Measurements from ENCODE around the gene PPT1. TPM values are rescaled to one million over a fixed set of nuclear protein-coding genes. Genes with fewer than 3 reads are reported as not detected.

Gene PPT1
- total RNA-seq, 3 donors from 2014 or later = 84.0 to 126 (median 108) TPM

GRCh38 chr1:40050863-40051262 lies 46.2 kb downstream of the PPT1 start:
- no peak for DNase-seq (ENCODE audit: low spot score in 2 of 2)
- Histone ChIP-seq H3K36me3 (no peaks in the 10 kb centered on the region), H3K4me3 (no peak overlapping the region), H3K27ac (no peak overlapping the region), H3K27me3 (no peaks in the 10 kb centered on the region), H3K4me1 (no peaks in the 10 kb centered on the region), H3K9me3 (no peaks in the 10 kb centered on the region)
- intact Hi-C loops (cut with DNase I; ENCODE audit: low total_unique reads) = no loop called here
- TF ChIP-seq POLR2A (IDR thresholded peaks at IDR 0.05) (no peak), POLR2AphosphoS5 (IDR thresholded peaks at IDR 0.05) (no peak)
- TF ChIP-seq, protein P1, sequence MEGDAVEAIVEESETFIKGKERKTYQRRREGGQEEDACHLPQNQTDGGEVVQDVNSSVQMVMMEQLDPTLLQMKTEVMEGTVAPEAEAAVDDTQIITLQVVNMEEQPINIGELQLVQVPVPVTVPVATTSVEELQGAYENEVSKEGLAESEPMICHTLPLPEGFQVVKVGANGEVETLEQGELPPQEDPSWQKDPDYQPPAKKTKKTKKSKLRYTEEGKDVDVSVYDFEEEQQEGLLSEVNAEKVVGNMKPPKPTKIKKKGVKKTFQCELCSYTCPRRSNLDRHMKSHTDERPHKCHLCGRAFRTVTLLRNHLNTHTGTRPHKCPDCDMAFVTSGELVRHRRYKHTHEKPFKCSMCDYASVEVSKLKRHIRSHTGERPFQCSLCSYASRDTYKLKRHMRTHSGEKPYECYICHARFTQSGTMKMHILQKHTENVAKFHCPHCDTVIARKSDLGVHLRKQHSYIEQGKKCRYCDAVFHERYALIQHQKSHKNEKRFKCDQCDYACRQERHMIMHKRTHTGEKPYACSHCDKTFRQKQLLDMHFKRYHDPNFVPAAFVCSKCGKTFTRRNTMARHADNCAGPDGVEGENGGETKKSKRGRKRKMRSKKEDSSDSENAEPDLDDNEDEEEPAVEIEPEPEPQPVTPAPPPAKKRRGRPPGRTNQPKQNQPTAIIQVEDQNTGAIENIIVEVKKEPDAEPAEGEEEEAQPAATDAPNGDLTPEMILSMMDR (IDR thresholded peaks at IDR 0.05) = no peak

DNA sequence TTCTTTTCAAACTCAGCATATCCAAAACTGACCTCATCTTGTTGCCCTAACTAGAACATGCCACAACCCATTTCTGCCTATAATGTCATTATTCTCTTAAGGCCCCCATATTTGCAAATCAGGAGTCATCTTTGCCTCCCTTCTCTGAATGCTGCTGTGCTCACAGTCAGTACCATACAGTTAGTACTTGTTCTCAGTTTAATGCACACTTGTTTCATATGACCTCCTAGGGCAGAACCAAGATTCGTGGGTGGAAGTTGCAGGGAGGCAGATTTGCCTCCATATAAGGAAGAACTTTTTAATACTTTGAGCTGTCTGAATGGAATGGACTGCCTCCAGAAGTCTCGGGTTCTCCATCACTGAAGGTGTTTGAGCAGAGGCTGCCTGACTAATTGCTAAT lies 47.3 kb downstream of the PPT1 start:
- H3K27me3 ChIP-seq = no peaks in the 10 kb centered on the region
- no peaks in the 10 kb centered on the region for H3K36me3 ChIP-seq
- H3K9me3 ChIP-seq = no peaks in the 10 kb centered on the region
- intact Hi-C loops (cut with DNase I; ENCODE audit: low total_unique reads) = no loop called here
- DNase-seq (ENCODE audit: low spot score in 2 of 2) = no peak
- TF ChIP-seq POLR2AphosphoS5 (IDR thresholded peaks at IDR 0.05) (no peak), POLR2A (IDR thresholded peaks at IDR 0.05) (no peak)
- TF ChIP-seq, protein P1 (IDR thresholded peaks at IDR 0.05) = no peak
- no peaks in the 10 kb centered on the region for H3K4me1 ChIP-seq
- H3K27ac ChIP-seq = peak overlapping the region; percentile 48 to 69
- H3K4me3 ChIP-seq = no peak overlapping the region

- DNase-seq (ENCODE audit: low spot score in 2 of 2) = no peak
- H3K9me3 ChIP-seq = no peaks in the 10 kb centered on the region
- intact Hi-C loops (cut with DNase I; ENCODE audit: low total_unique reads) = no loop called here
- H3K4me3 ChIP-seq = no peak overlapping the region
- peaks cover 0 to 1% of the 10 kb centered on the region in 2 donors for H3K4me1 ChIP-seq
- TF ChIP-seq, protein P1 (IDR thresholded peaks at IDR 0.05) = no peak
- no peak for TF ChIP-seq POLR2A (IDR thresholded peaks at IDR 0.05)
- no peak for TF ChIP-seq POLR2AphosphoS5 (IDR thresholded peaks at IDR 0.05)
- H3K36me3 ChIP-seq = no peaks in the 10 kb centered on the region
- H3K27me3 ChIP-seq = no peaks in the 10 kb centered on the region
- no peak overlapping the region for H3K27ac ChIP-seq
These were observed 49.3 kb downstream of the PPT1 start for GRCh38 chr1:40047769-40048168.

DNA sequence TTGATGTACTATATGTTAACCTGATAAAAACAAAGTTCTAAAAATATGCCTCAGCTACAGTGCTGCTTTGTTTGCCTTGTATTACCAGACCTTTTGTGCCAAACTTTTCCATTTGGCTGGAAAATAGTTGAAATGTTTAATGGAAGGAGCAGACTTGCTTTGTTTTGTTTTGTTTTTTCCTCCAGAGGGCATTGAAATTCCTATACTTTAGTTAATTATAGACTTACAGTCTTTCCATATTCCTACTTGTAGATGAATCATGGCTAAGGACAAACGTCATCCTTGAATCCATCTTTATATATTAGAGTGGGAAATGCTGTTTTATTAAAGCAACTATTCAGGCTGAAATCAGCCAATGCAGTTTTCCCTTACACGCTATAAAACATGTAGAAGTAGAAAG lies 49.8 kb downstream of the PPT1 start:
- TF ChIP-seq POLR2AphosphoS5 (IDR thresholded peaks at IDR 0.05) (no peak), POLR2A (IDR thresholded peaks at IDR 0.05) (no peak)
- TF ChIP-seq, protein P1 (IDR thresholded peaks at IDR 0.05) = no peak
- intact Hi-C loops (cut with DNase I; ENCODE audit: low total_unique reads) = no loop called here
- H3K36me3 ChIP-seq = no peaks in the 10 kb centered on the region
- no peaks in the 10 kb centered on the region for H3K9me3 ChIP-seq
- H3K27ac ChIP-seq = no peak overlapping the region
- no peaks in the 10 kb centered on the region for H3K27me3 ChIP-seq
- no peak for DNase-seq (ENCODE audit: low spot score in 2 of 2)
- H3K4me3 ChIP-seq = no peak overlapping the region
- peaks cover 0 to 6% of the 10 kb centered on the region in 2 donors for H3K4me1 ChIP-seq

GRCh38 chr1:40045766-40046165 lies 51.3 kb downstream of the PPT1 start:
- H3K27ac ChIP-seq = peak overlapping the region in 1 of 2 donors; percentile 53
- TF ChIP-seq POLR2A (IDR thresholded peaks at IDR 0.05) = no peak
- H3K27me3 ChIP-seq = no peaks in the 10 kb centered on the region
- H3K36me3 ChIP-seq = no peaks in the 10 kb centered on the region
- H3K4me1 ChIP-seq = peaks cover 0 to 15% of the 10 kb centered on the region in 2 donors
- intact Hi-C loops (cut with DNase I; ENCODE audit: low total_unique reads) = no loop called here
- DNase-seq (ENCODE audit: low spot score in 2 of 2) = no peak
- H3K4me3 ChIP-seq = no peak overlapping the region
- no peaks in the 10 kb centered on the region for H3K9me3 ChIP-seq

GRCh38 chr1:40045182-40045581 lies 51.9 kb downstream of the PPT1 start:
- Histone ChIP-seq H3K4me1 (peaks cover 0 to 15% of the 10 kb centered on the region in 2 donors), H3K27ac (no peak overlapping the region), H3K4me3 (no peak overlapping the region)

More at GRCh38 chr1:40045182-40045581, 51.9 kb downstream of the PPT1 start:
- Histone ChIP-seq H3K36me3 (no peaks in the 10 kb centered on the region), H3K9me3 (no peaks in the 10 kb centered on the region), H3K27me3 (no peaks in the 10 kb centered on the region)
- DNase-seq (ENCODE audit: low spot score in 2 of 2) = no peak
- intact Hi-C loops (cut with DNase I; ENCODE audit: low total_unique reads) = no loop called here
- TF ChIP-seq POLR2AphosphoS5 (IDR thresholded peaks at IDR 0.05) (no peak), POLR2A (IDR thresholded peaks at IDR 0.05) (no peak)
- TF ChIP-seq, protein P1 (IDR thresholded peaks at IDR 0.05) = no peak
